HG02885 (cell line): Measurements from ENCODE around the gene CPEB1.
"Not testable (repeated sequence)": the region's sequence is repeated elsewhere in the genome, so short reads cannot be mapped to it uniquely, and the experiment has no call there.

Experiments
- ATAC-seq: cut with Tn5 transposase; IDR thresholded peaks from one replicate; pipeline ENCODE4 v1.9.1; 2021; ENCODE audit warnings: mild to moderate bottlenecking; ENCODE audit not compliant: unreplicated experiment, poor library complexity

Gene CPEB1

DNA sequence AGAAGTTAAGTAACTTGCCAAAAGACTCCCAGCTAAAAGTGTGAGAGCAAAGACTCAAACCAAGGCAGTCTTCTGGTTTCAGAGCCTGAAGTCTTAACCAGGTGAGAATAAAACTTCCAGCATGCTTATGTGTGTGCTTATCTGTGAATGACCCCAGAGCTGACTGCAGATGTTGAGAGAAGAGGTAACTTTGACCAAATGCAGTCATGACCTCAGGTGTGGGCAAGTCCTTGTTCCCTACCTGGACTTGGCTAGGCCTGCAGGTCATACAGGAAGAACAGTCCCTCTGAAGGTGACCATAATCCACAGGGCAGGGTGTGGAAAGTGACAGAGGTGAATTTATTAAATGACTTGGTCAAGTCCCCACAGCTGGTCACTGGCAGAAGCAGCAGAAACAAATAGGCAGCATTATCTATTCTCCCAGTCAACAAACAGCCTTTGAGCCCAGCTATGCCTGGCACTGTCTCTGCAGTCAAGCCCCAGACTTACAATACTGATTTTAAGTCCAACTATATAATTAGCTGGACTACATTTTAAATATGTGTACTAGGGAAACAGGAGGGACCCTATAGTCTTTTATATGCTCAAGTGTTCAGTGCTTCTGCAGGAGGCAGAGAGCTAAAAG lies 3.0 kb upstream of the CPEB1 start:
- ATAC-seq, result no peak

DNA sequence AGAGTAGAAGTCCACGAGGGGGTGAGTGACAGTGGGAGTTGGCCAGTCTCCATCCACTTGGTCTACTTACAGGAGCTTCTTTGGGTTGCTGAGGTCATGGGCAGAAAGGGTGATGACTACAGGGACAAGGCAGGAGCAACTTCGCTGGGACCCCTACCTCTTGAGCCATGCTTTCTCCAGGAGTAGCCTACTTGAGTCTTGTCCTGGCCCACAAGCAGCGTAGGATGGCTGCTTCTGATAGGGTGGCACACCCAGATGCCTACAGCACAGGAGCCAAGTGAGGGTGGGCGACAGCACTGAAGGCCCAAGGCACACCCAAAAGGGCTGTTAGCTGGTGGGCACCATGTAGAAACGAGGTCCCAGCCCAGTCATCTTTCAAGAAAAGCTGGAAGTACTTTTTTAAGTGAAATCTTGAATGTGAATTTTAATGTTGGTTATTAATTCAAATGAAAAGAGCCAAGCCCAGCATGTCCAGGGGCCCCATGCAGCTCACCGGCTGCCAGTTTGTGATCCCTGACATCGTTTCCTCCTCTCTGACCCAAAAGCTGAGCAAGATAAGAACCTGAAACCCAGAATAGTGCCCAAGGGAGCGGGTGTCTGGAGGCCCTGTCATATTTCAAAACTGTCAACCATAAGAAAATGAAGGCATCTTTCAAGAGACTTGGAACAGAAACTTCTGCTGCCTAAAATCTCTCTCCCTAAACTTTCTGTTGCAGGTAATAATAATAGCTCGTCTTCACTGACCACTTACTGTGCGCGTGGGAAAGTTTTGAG lies 2.2 kb upstream of the CPEB1 start:
- no peak for ATAC-seq

DNA sequence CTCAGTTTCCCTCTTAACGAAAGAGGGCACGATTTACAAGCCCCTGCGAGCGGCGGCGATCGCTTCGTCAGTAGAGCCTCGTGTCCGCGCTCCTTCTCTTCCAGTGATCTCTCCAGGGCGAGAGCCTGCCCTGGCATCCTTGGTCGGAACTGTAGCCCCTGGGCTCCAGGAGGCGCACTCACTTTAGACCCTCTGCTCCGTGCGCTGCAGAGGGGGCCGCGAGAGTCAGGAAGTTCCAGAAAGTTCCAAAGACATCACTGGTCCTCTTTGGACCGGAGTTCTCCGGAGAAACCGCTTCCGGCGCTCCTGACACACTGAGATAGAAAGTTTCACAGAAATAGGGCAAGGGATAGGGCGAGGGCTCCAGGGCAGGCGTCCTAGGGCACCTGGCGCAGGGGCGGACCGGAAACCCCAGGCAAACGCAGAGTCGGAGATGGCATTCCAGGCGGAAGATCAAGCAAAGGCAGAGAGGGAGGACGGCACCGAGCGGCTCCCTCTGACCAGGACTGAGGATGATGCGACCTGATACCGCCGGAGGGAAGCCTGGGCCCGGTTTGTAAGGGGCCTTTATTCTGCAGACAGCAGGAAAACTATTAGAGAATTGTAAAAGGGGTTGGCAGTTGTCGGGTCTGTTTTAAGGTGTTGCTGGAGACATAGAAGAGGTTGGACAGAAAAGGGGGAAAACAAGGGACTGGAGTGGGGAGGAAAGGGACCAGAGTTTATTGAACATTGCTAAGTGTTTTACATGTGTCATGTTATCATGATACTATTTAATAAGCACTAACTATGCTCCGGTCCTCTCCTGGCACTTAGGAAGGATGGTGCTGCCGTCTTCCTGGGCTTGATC lies 1.3 kb upstream of the CPEB1 start:
- ATAC-seq, result no peak

DNA sequence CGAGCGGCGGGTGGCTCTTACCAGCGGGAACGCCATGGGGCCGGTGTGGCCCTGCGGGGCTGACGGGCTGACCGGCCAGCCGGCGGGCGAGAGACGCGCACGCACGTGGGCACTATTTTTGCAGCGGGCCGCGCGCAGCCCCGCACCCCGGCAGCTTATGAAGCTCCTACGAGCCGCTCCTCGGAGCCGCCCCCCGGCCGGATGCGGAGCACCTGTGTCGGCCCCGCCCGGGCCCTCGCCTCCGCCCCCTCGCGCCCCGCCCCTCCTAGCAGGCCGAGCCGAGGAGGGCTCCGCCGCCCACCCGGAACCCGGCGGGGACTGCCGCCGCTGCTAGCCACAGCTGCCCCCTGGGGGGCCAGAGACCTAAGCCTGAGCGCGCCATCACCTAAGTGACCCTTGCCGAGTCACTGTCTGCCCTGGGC lies 683 bp upstream of the CPEB1 start:
- ATAC-seq, result peak; percentile 52

DNA sequence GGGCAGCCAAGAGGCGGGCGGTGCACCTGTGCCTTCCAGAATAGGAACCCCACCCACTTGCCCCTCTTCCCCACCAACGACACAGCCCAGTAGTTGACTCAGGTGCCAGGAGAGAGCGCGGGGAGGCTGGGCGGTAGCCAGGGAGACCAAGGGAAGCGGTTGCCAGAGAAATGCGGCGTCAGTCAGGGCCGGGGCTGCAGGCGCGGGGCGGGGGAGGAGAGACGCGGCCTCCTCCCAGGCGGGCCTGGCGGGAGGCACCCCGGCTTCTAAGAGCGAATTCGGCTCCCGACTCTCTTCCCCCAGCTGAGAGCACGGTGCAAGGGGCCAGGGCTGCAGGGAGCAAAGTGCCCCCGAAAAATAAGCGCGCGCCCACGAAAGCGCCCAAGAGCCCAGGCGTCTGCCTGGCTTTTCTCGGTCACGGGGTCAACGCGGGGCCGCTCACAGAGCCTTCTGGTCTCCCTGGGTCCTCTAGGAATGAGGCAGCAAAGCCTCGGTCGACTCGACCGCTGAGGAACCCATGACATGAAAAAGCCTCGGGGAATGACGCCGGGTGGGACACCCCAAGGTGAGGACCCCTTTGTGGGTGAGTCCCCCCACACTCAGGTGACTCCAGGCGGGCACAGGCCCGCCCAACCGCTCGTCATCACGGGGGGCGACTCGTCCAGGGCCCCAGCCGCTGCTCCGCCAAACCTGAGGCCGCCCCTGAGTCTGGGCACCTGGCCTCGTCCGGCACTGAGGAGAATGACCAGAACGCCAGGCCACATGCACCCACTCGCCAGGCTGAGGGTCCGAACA lies 716 bp downstream of the CPEB1 start:
- no peak for ATAC-seq

DNA sequence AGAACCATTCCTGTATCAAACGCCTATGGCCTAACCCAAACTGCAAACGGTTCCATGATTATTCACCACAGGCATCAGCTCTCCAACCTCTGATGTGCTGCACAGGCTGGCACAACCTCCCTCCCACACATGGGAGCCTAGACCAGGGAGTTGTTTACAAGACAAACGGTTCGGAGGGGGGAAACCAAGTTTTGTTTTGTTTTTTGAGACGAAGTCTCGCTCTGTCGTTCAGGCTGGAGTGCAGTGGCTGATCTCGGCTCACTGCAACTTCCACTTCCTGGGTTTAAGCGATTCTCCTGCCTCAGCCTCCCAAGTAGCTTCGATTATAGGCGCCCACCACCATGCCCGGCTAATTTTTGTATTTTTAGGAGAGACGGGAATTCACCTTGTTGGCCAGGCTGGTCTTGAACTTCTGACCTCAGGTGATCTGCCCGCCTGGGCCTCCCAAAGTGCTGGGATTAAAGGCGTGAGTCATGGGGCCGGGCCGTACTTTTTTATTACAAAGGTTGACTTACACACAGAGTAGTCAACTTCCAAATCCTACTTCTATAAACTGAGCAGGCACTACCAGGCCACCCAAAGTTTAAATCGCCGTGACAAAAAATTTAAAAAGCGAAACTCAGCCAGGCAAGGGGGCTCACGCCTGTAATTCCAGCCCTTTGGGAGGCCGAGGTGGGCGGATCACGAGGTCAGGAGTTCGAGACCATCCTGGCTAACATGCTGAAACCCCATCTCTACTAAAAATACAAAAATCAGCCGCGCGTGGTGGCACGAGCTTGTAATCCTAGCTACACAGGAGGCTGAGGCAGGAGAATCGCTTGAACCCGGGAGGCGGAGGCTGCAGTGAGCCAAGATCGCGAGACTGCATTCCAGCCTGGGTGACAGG lies 2.0 kb downstream of the CPEB1 start:
- ATAC-seq, result not testable (repeated sequence)

DNA sequence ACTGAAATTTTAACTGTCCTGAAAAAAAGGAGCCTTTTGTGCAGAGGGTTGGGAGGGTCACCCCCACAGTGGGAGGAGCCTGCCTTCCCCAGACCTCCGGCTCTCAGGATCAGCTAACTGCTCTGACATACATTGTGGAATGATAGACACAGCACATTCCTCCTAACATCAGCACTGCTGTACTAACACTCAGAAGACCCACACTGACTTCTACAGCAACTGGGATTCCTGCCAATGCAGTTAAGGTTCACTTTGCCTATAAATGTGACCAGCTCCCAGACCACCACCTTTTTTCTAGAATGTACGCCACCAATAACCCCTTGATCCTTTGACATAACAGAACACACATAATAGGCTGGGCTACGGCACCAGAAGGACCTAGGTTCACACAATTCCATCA lies 3.2 kb downstream of the CPEB1 start:
- ATAC-seq, result no peak

DNA sequence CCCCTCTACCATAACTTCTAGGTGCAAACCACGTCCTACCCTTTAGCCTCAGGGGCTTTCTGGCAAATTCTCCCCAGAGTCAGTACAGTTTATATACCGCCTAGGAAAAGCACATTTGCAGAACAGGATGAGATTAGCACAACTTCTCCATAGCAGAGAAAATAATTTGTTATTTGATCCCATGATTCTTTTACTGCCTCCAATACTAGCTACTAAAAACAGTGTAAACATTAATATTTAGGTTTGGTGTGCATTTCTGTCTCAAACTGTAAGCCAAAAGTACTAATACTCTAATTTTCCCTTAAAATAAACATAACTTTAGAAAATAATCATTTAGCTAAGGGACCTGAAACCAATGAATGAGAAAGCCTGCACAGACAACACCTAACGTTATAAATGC lies 4.5 kb downstream of the CPEB1 start:
- no peak for ATAC-seq

DNA sequence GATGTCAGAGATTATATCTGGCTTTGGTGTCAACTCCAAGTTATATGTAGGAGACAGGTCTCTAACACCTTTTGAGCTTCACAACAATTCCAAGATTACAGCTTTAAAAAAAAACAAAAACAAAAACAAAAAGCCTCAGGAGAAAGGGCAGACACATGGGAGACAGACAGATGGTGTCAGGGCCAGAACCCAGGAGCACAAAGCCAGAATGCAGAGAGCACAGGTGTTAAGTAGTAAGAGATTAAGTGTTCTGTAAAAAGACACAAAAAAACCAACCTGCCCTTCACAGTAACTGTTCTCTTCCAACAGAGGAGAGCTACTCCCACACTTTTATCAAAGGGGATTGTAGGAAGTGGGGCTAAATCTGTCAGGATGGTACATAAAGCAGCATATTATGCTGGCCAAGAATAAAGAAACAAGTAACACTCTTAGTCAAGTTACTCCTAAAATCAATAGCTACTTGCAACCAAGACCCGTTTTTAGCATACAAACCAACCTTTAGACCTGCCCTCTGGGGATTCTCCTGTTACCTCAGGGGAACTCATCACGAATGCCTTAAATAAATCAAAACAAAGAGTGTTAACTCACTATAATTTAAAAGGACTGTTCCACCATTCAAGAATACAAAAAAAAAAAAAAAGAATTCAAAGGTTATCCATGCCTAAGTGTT lies 5.9 kb downstream of the CPEB1 start:
- ATAC-seq, result no peak

DNA sequence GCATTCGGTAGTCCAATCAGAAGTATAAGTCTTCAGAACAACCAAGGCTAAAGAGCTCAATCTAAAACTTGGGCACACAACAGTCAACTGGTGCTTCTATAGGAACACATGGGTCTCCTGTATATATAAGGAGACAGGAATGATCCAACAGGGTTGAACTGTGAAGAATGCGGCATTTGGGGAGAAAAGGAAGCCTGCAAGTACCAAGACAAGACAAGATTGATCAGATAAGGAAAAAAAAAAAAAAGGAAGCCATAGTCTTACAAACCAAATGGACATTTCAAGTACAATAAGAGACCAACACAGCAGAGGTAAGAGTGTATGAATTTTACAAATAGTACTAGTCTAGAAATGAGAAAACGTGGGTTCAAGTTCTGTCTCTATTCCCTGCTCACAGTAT lies 6.5 kb downstream of the CPEB1 start:
- no peak for ATAC-seq

DNA sequence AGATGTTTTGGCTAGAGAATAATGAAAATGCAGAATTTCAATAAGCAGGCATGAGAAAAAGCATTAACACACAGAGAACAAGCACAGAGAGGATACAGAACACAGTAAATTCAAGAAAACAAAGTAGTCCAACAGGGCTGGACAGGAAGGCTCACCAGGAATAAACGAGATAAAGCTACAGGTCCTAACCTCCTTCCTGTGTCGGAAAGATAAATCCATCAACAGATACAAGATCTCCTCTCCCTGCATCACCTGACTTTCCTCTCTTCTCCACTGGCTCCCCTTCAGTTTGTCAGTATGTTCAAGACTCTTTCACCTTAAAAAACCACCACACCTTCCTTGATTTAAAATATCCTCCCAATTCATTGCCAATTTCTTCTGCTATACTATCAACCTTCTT lies 11.4 kb downstream of the CPEB1 start:
- ATAC-seq, result no peak

DNA sequence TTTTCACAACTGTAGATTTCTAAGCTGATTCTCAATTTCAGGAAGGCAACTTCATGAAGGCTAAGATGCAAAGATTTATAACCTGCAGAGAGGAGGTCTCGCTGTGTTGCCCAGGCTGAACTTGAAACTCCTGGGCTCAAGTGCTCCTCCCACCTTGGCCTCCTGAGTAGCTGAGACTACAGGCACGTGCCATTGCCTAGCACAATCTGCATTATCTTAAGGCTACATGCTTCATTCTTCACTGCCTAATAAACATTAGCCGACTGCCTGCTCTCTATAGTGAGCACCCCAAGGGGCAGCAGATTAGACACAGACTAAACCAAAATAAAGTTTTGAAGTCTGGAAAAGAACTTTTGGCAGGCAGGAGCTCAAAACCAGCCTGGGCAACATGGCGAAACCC lies 17.1 kb downstream of the CPEB1 start:
- no peak for ATAC-seq

DNA sequence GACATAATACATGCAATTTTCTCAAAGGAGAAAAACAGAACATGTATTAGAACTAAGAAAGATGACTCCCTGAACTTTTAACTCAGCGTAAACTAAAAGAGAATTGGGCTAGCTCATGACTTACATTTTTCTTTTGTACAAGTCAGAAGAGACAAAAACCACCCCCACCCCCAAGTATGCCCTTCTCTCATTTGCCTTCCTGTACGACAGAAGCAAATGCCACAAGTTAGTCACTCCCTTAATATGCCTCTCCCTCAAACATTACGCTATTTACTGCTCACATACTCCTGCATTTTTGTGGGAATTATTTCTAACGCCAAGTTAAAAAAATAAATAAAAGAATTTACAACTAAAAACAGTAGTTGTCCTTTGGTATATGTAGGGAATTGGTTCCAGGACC lies 22.0 kb downstream of the CPEB1 start:
- ATAC-seq, result no peak

DNA sequence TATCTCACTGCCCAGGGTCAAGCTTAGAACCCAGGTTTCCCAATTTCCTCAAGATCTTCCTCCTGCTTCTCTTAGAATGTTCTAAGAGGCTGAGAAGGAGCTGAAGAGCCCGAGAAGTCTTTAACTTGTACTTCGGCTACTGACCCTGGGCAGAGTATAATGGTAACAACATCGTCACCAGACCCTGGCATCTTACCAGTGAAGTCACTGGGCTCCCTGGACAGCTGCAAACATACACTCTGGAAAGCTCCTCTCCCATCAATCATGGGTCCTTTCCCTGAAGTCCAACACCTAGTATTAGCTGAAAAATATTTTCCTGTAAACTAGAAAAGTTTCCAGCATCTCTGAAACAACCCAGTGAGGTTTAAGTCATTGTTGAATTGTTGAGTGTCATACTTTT lies 22.7 kb downstream of the CPEB1 start:
- no peak for ATAC-seq

DNA sequence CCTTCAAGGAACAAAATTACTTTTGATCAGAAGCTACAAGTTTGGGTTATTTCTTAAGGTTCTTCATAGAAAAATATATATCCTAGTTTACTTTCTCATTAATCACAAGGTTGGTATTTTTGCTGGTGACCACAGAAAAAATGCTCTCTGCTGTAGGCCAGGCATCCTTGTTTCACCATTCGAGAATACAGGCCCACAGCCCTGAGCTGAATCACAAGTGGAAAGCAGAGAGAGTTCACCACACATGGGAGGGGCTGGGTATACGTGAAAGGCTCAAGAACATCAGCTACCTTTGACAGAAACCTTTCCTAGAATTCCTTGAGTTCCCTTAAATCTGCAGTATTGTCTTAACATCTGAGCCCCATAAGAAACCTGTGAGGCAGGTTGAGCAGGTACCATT lies 23.2 kb downstream of the CPEB1 start:
- ATAC-seq, result no peak

DNA sequence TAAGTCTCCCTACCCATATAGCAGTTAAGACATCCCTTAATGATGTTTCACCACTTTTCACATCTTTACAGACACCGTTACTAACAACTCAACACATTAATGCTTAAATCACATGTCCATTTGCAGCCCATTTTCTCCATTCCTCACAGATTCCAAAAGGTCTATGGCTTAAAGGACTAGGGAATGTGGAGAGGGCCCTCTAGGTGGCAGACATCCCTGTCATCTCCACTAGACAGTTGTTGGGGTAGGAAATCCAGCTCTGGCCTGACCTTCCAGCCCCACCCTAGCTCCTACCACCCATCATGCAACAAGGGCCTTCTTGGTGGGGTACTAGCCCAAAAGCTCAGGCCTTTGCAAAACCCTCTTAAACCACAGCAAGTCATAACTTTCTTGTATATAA lies 25.2 kb downstream of the CPEB1 start:
- no peak for ATAC-seq

DNA sequence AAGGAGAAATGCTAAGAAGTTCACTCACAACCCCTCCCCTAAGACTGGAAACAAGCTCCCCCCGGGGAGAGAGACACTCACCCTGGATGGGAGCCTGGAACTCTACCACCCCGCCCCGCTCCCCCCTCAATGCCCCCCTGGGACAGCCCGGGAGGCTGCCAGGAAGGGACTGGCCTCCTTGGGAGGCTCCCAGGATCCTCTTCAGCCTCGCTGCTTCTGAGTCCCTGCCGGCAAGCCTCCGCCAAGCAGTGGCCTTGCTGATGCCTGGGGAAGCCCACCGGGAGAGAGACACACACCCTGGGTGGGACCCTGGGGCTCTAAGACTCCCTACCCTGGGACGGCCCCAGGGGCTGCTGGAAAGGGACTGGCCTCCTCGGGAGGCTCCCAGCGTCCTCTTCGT lies 33.4 kb downstream of the CPEB1 start:
- no peak for ATAC-seq

DNA sequence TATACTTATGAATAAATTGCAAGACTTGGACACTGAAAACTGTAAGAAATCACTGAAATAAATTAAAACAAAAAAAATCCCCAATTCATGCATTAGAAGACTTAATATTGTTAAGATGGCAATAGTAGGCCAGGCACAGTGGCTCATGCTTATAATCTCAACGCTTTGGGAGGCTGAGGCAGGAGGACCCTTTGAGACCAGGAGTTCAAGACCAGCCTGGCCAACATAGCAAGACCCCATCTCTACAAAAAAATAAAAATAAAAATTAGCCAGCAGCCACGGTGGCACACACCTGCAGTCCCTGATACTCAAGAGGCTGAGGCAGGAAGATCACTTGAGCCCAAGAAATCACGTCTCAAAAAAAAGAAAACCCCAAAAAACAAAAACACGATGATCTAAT lies 35.8 kb downstream of the CPEB1 start:
- ATAC-seq, result no peak

DNA sequence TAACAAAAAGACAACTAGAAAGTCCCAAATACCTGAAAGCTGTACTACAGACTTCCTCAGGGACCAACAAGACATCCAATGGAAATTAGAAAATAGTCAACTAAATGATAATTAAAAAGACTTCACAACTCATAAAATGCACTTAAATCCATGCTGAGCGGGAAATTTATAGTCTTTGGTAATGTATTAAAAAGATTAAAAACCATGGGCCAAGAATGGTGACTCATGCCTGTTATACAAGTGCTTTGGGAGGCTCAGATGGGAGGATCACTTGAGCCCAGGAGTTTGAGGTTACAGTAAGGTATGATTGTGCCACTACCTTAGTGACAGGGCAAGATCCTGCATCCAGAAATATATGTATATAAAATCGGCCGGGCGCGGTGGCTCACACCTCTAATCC lies 45.0 kb downstream of the CPEB1 start:
- no peak for ATAC-seq
